ENCODE results near the gene UNC13B.
"Not testable (repeated sequence)": the region's sequence is repeated elsewhere in the genome, so short reads cannot be mapped to it uniquely, and the experiment has no call there.

UNC13B gene

GRCh38 chr9:35395706-35396101 is 233.9 kb downstream of the UNC13B start:
- no peak for DNase-seq

DNA sequence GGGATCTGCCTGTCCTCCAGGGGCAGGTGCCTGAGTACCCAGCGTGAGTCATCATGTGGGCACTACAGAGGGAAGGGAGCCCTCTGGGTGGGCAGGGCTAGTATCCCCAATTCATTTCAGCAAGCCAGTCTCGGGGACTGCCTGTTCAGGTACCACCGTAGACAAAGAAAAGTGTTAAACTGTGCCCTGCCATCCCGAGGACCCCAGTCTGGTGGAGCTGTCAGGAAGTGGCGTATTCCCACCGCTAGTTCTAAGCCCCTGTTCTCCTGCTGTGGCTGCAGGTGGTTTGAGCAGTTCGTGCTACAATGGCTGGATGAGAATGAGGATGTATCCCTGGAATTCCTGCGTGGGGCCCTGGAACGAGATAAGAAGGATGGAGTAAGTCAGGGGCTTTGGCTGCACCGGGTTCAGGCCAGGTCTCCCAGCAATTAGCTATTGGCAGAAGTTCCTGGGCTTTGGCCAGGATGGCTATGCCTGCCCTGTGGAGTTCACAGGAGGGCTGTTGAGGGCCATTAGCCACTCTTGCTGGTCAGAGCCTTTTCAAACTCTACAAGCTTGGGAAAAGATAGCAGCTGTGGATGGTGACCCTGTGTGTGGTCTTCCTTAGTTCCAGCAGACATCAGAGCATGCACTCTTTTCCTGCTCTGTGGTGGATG is 234.9 kb downstream of the UNC13B start:
- DNase-seq, result no peak

- no peak for DNase-seq
These were observed 235.4 kb downstream of the UNC13B start for GRCh38 chr9:35397216-35397698.

DNA sequence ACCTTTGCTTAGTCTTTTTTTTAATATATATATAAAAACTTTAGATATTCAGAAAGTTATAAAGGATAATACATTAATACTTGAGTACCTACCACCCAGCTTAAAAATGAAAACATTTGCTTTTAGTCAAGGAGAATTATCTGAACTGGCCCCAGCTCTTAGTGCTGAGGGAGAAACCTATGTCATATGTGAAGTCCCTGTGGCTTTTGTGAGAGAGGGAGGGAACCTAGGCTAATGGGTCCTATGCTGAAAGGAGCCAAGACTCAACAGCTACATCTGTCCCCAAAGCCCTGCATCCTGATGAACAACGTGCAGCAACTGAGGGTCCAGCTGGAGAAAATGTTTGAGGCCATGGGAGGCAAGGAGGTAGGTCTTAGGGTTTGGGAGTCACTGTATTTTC is 236.1 kb downstream of the UNC13B start:
- DNase-seq, result no peak

DNA sequence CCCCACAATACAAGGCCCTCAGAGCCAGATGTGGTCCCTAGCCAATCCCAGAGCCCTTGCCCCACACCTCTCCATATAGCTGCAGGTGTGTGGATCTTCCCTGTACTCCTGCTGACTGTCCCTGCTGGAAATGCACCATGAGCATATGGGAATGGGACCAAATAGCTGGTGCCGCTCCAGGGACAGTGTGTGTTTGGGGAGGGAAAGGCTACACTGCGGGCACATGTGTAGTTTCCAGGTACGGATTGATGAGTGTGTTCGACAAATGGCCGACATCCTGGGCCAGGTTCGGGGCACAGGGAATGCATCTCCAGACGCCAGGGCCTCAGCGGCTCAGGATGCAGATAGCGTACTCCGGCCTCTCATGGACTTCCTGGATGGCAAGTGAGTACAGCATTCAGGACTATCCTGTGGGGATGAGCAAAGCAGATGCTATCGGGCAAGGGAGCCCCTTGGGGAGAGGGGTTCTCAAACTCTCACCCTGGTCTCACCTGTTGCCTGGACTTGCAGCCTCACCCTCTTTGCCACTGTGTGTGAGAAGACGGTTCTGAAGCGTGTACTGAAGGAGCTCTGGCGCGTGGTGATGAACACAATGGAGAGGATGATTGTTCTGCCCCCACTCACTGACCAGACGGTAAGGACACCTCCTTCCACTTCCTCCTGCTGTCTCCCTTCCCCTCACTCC is 237.0 kb downstream of the UNC13B start:
- no peak for DNase-seq

GRCh38 chr9:35404865-35405264 is 243.1 kb downstream of the UNC13B start:
- no peak for DNase-seq

DNA sequence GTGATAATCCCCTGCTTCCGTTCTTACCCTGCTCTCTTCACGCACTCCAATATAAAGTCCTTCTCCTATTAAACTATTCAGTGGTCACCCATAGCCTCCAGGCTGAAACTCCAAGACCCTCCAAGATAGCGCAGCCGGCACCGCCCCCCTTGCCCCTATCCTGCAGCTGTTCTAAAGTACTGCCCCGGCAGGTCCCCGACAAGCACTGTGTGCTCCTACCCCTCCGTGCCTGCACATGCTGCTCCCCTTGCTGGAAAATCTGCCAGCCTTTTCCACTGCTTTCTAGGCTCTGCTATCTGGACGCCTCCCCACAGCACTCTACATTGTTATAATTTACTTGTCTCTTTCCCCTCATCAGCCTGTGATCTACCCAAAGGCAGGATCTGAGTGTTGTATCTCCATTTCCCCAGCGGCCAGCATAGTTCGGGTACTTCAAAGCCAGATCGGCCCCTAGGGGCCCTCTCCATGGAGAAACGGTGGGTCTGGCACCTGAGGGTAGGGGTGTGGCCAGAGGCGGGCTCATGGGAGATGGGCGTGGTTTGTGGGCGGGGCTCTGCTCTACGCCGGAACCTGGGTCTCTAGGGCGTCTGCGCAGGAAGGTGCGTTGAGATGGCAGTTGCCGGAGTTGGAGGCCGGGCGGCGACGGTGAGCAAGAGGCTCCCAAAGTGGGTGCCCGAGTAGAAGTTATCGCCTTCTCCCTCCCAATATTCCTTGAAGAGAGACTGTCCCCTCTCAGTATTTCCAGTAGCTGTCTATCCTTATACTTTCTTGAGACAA is 244.6 kb downstream of the UNC13B start:
- peak; percentile 61 for DNase-seq

- no peak for DNase-seq
These were observed 246.0 kb downstream of the UNC13B start for GRCh38 chr9:35407846-35408245.

DNA sequence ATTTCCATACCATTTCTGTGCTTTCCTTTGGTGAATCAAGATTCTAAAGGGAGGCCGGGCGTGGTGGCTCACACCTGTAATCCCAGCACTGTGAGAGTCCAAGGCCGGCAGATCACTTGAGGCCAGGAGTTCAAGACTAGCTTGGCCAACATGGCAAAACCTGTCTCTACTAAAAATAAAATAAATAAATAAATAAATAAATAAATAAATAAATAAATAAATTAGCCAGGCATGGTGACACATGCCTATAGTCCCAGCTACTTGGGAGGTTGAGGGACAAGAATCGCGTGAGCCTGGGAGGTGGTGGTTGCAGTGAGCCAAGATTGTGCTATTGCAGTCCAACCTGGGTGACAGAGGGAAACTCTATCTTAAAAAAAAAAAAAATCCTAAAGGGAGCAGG is 247.6 kb downstream of the UNC13B start:
- DNase-seq, result not testable (repeated sequence)

GRCh38 chr9:35414889-35415288 is 253.1 kb downstream of the UNC13B start:
- no peak for DNase-seq

GRCh38 chr9:35415402-35416097 is 253.7 kb downstream of the UNC13B start:
- no peak for DNase-seq

GRCh38 chr9:35416098-35416427 is 254.3 kb downstream of the UNC13B start:
- DNase-seq, result no peak

DNA sequence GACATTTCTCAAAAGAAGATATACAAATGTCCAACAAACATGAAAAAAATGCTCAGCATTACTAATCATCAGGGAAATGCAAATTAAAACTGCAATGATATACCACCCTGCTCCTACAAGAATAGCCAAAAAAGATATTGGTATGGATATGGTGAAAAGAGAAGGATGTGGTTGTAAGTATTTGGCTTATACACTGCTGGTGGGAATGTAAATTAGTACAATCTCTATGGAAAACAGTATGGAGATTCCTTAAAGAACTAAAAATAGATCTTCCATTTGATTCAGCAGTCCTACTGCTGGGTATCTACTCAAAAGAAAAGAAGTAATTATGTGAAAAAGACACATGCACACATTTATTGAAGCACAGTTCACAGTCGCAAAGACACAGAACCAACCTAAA is 260.5 kb downstream of the UNC13B start:
- DNase-seq, result no peak

DNA sequence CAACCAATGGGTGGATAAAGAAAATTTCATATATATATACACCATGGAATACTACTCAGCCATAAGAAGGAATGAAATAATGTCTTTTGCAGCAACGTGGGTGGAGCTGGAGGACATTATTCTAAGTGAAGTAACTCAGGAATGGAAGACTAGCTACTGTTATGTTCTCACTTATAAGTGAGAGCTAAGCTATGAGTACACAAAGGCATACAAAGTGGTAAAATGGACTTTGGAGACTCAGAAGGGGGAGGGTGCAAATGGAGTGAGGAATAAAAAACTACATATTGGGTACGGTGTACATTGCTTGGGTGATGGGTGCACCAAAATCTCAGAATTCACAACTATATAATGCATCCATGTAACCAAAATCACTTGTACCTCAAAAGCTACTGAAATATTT is 260.9 kb downstream of the UNC13B start:
- DNase-seq, result no peak

DNA sequence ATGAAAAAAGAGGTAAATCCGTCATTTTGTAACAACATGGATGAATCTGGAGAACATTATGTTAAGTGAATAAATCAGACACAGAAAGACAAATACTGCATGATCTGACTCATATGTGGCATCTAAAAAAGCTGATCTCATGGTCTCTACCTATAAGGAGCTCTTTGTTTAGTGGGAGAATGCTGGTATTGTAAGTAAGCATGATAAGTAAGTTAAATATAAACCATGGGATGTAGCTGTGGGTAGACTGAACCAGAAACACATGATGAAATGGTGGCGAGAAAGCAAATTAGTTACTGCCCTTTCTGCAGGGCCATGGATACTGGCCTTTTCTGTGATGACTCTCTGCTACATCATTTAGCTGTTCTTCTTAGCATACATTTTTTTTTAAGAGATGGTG is 261.7 kb downstream of the UNC13B start:
- no peak for DNase-seq

DNA sequence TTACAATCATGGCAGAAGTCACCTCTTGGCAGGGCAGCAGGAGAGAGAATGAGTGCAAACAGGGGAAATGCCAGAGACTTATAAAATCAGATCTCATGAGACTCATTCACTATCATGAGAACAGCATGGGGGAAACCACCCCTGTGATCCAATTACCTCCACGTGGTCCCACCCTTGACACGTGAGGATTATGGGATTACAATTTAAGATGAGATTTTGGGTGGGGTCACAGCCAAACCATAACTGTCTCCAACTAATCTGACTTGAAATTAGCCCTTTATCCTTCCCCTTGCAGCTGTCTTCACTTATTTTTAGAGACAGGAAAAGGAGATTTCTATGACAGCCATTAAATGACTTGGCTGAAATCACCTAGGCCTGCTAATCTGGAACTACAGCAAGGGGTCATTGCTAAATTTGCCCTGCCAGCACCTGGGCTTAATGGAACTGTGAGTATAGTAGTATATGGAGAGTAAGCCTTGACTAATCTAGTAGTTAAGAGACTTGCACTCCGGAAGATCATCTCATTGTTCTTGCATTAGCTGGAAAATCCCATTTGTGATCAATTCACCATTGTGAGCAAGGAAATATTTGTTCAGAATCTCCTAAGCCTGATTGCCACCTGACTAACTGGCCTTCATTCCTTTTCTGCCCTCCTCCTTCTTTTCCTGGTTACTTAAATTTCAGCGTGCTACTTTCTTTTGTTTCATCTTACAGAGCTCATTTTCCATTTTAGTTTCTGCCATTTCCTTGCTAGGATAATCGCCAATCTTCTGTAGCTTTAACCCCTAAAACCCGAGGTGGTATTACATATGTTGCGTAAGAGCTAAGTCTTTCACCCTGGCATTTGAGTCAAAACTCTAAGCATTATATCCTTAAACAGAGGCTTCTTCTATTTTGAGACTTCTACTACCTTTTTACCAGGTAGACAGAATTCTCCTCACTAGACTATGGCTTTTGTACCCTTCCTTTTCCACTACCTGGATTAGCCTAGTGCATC is 262.8 kb downstream of the UNC13B start:
- no peak for DNase-seq

DNA sequence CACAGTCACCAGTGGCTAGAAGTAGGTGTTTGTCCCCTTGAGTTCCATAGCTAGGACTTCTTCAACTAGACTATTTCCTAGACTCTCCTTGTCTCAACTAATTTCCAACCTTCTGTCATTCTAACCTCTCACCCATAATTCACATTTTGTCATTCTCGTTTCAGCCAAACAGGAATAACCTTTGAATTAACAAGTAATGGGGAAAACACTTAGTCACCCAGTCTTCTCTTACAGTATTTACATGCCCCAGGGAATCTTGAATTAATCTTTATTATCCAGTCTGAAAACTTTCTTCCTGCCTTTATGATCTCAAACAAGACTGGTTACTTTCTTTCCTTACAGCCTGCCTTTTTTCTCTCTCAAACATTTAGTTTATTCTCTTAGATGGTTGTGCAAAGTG is 264.8 kb downstream of the UNC13B start:
- DNase-seq, result no peak

DNA sequence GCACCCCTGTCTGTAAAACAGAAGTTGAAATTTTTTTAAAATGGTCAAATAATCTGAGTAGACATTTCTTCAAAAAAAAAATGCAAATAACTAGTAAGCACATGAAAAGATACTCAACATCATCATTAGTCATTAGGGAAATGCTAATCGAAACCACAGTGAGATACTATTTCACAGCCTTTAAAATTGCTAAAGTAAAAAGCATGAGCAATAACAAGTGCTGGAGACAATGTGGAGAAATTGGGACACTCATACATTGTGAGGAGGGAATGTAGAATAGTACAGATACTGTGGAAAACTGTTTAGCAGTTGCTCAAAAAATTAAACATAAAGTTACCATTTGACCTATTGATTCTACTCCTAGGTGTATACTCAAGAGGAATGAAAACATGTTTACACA is 269.7 kb downstream of the UNC13B start:
- DNase-seq, result no peak

DNA sequence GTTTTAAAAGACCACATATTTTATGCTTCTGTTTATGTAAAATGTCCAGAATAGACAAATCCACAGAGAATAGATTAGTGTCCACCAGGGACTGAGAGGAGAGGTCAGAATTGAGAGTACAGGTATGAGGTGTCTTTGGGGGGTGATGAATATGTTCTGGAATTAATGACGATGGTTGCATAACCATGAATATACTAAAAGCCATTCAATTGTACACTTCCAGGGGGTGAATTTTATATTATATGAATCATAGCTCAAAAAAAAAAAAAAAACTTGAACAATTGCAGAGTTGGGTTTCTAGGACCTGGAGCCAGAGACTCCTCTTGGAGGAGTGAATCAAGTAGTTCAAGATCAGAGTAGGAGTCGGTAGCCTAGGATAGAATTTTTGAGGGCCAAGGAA is 270.3 kb downstream of the UNC13B start:
- DNase-seq, result no peak

DNA sequence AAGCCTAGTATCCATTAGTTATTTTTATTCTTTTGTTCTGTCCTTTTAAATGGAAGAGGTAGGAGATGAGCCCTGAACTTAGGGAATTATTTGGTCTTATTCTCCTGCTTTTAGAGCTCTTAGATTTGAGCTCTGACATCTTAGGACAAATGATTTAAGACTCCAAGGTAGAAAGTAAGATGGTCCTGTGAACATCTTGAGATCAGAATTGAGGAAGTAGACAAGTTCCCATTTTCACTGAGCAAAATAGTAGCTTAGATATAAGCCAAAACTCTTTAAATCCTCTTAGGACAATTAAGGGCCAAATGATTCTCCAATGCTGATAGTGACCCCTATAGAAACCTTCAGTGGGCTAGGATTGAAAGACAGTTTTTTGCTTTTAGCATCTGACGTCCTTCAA is 275.1 kb downstream of the UNC13B start:
- no peak for DNase-seq

- no peak for DNase-seq
These were observed 284.2 kb downstream of the UNC13B start for GRCh38 chr9:35446012-35446411.

DNA sequence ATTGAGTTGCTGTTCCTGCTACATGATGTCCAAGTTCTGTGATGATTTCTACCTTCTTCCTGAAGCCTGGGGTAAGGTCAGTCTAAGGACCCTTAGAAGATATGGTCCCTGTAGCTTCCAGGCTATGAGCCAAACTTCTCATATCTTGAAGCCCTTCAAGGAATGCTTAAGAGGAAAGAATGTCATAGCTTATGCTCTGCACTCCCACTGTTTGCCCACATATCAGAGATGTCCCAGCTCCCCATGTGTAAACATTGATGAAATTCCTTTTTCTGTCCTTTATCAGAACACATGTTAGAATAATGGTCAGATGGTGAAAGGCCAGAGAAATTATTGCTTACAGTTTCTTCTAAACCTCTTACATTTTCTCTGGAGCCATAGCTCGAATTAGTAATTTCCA is 286.7 kb downstream of the UNC13B start:
- DNase-seq, result no peak
